Measurements from ENCODE around the gene CDH12.

The CDH12 gene

GRCh38 chr5:22057012-22057411 lies 796.1 kb downstream of the CDH12 start:
- Histone ChIP-seq H3K79me2 (ENCODE audit: insufficient read depth, low read length) (no peaks in the 10 kb centered on the region), H3K27me3 (ENCODE audit: low read length) (no peaks in the 10 kb centered on the region), H3K27ac (ENCODE audit: low read depth, low read length) (no peak overlapping the region), H2AFZ (ENCODE audit: low read depth, low read length, severe bottlenecking) (no peak overlapping the region), H3K9ac (ENCODE audit: low read length) (no peak overlapping the region), H3K9me3 (ENCODE audit: insufficient read depth, low read length) (no peaks in the 10 kb centered on the region), H4K20me1 (ENCODE audit: low read depth, low read length) (no peaks in the 10 kb centered on the region), H3K36me3 (ENCODE audit: low read length) (no peaks in the 10 kb centered on the region), H3K4me3 (ENCODE audit: insufficient read depth, low read length, poor library complexity, severe bottlenecking) (no peak overlapping the region), H3K4me2 (ENCODE audit: low read depth, low read length, poor library complexity, severe bottlenecking) (no peak overlapping the region), H3K9me2 (replicated peaks; ENCODE audit: insufficient read depth, low read length) (no peaks in the 10 kb centered on the region), H3F3A (ENCODE audit: insufficient read depth) (no peaks in the 10 kb centered on the region)
- TF ChIP-seq EZH2phosphoT487 (conservative IDR thresholded peaks at IDR 0.05; ENCODE audit: low read length): no peak
- no peak for TF ChIP-seq CTCF (IDR thresholded peaks at IDR 0.05; ENCODE audit: insufficient read depth, low read length, poor library complexity, severe bottlenecking)

- H3K79me2 ChIP-seq (ENCODE audit: insufficient read depth, low read length): no peaks in the 10 kb centered on the region
- no peak overlapping the region for H3K9ac ChIP-seq (ENCODE audit: low read length)
- H4K20me1 ChIP-seq (ENCODE audit: low read depth, low read length): no peaks in the 10 kb centered on the region
- TF ChIP-seq EZH2phosphoT487 (conservative IDR thresholded peaks at IDR 0.05; ENCODE audit: low read length) (no peak), CTCF (IDR thresholded peaks at IDR 0.05; ENCODE audit: insufficient read depth, low read length, poor library complexity, severe bottlenecking) (no peak)
- H3K4me3 ChIP-seq (ENCODE audit: insufficient read depth, low read length, poor library complexity, severe bottlenecking): no peak overlapping the region
- H3K27ac ChIP-seq (ENCODE audit: low read depth, low read length): no peak overlapping the region
- no peaks in the 10 kb centered on the region for H3K36me3 ChIP-seq (ENCODE audit: low read length)
- H3K27me3 ChIP-seq (ENCODE audit: low read length): no peaks in the 10 kb centered on the region
- no peaks in the 10 kb centered on the region for H3K9me2 ChIP-seq (replicated peaks; ENCODE audit: insufficient read depth, low read length)
- no peaks in the 10 kb centered on the region for H3F3A ChIP-seq (ENCODE audit: insufficient read depth)
- no peak overlapping the region for H2AFZ ChIP-seq (ENCODE audit: low read depth, low read length, severe bottlenecking)
- H3K4me2 ChIP-seq (ENCODE audit: low read depth, low read length, poor library complexity, severe bottlenecking): no peak overlapping the region
- no peaks in the 10 kb centered on the region for H3K9me3 ChIP-seq (ENCODE audit: insufficient read depth, low read length)
These were observed 796.5 kb downstream of the CDH12 start for GRCh38 chr5:22056601-22057000.

GRCh38 chr5:22053195-22053594 lies 799.9 kb downstream of the CDH12 start:
- no peaks in the 10 kb centered on the region for H3F3A ChIP-seq (ENCODE audit: insufficient read depth)
- no peaks in the 10 kb centered on the region for H3K9me2 ChIP-seq (replicated peaks; ENCODE audit: insufficient read depth, low read length)
- H3K27ac ChIP-seq (ENCODE audit: low read depth, low read length): no peak overlapping the region
- H2AFZ ChIP-seq (ENCODE audit: low read depth, low read length, severe bottlenecking): no peak overlapping the region
- TF ChIP-seq CTCF (IDR thresholded peaks at IDR 0.05; ENCODE audit: insufficient read depth, low read length, poor library complexity, severe bottlenecking) (no peak), EZH2phosphoT487 (conservative IDR thresholded peaks at IDR 0.05; ENCODE audit: low read length) (no peak)
- no peaks in the 10 kb centered on the region for H3K79me2 ChIP-seq (ENCODE audit: insufficient read depth, low read length)
- no peak overlapping the region for H3K9ac ChIP-seq (ENCODE audit: low read length)
- no peak overlapping the region for H3K4me3 ChIP-seq (ENCODE audit: insufficient read depth, low read length, poor library complexity, severe bottlenecking)
- no peaks in the 10 kb centered on the region for H3K36me3 ChIP-seq (ENCODE audit: low read length)
- H3K27me3 ChIP-seq (ENCODE audit: low read length): no peaks in the 10 kb centered on the region
- no peaks in the 10 kb centered on the region for H4K20me1 ChIP-seq (ENCODE audit: low read depth, low read length)
- no peak overlapping the region for H3K4me2 ChIP-seq (ENCODE audit: low read depth, low read length, poor library complexity, severe bottlenecking)
- H3K9me3 ChIP-seq (ENCODE audit: insufficient read depth, low read length): no peaks in the 10 kb centered on the region
